ENCODE data around the gene CCDC57.

GRCh38 chr17:82173351-82174041 is 39.1 kb downstream of the CCDC57 start:
- TF ChIP-seq CTCF (IDR thresholded peaks at IDR 0.05; ENCODE audit: poor library complexity) (no peak), EZH2 (IDR thresholded peaks at IDR 0.05; ENCODE audit: borderline replicate concordance) (no peak), EZH2phosphoT487 (IDR thresholded peaks at IDR 0.05; ENCODE audit: low read depth, severe bottlenecking, unreplicated experiment) (no peak)

Data from hepatocyte (in vitro differentiated cells).